Stimulated activated CD8-positive, alpha-beta memory T cell treated with anti-CD3 and anti-CD28 coated beads, Interleukin-7, amount 100 ng/mL, for 48 hours (primary cell): Measurements from ENCODE around the gene SPDYE18.
"Not testable (repeated sequence)": the region's sequence is repeated elsewhere in the genome, so short reads cannot be mapped to it uniquely, and the experiment has no call there.

Source experiments
- DNase-seq, 2 donors: peaks; one replicate each; pipeline ENCODE4 v3.0.0-alpha.2; 2020; ENCODE audit warnings: low read depth in 1 of 2; ENCODE audit errors: extremely low read depth in 1 of 2

The SPDYE18 gene

DNA sequence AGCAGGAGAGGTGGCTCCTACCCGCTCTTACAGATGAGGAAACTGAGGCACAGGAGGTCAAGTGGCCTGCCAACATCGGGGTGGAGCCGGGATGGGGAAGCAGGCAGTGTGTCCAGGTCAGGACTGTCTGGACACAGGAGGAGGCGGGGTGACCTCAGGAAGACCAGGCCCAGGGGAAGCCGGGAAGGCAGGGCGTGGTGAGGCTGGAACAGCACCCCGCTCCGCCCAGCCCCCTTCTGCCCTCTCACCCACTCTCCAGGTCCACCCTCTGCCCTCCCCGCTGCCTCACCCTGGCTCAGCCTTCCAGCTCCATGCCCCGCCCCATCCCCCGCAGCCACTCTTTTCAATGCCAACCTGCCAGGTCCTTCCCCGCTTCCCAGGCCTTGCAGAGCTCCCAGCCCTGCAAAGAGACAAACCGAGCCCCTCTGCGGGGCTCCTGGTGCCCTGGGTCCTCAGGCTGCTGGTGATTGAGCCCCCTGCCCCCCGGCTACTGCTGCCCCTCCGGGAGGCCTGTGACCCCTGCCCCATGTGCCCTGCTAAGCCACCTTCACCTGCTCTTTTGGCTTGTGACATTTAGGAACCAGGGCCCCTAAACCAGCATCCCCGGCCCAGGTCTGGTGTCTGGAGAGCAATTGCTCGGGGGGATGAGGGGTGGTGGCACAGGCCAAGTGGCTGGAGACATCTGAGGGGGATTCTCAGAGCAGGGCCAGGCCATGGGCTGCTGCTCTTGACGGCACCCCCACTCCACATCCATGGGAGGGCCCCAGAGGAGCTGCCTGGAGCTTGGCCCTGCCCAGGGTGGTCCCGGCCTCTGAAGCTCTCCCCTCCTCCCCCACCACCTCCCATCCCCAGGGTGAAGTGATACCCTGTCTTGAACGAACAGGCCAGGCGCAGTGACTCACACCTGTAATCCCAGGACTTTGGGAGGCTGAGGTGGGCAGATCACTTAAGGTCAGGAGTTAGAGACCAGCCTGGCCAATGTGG lies 55.9 kb downstream of the SPDYE18 start:
- DNase-seq = not testable (repeated sequence)

DNA sequence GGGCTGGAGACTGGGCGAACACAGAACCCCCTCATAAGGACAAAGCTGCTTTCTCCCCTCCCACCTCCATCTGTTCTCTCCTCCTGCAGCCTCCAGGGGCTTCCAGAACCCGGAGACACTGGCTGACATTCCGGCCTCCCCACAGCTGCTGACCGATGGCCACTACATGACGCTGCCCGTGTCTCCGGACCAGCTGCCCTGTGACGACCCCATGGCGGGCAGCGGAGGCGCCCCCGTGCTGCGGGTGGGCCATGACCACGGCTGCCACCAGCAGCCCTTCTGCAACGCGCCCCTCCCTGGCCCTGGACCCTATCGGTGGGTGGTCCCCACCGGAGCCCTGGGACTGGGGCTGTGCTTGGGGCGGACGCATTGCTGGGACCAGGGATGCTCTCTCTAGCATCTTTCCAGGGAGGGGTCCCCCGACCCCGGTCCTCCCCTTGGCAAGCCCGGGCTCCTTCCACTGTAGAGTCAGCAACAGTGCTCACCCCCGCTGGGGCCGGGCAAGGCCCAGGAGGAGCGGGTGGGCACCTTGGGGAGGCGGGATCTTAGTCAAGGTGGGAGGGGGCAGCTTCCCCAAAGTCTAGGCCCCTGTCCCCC lies 56.8 kb downstream of the SPDYE18 start:
- DNase-seq = not testable (repeated sequence)

DNA sequence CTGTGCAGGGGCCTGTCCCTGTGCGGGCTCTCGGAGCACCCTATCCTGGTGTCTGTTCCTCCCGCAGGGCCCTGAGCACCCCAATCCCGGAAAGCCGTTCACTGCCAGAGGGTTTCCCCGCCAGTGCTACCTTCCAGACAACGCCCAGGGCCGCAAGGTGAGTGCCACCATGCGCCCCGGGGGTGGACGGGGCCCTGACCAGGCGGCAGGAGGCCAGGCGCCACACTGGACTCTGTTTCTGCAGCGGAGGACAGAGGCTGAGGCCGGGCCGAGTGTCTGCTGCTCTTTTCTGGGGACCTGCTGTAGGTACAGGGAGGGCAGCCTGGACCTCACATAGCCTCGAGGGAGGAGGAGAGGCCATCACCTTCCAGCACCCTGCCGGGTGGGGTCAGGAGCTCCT lies 58.2 kb downstream of the SPDYE18 start:
- not testable (repeated sequence) for DNase-seq

DNA sequence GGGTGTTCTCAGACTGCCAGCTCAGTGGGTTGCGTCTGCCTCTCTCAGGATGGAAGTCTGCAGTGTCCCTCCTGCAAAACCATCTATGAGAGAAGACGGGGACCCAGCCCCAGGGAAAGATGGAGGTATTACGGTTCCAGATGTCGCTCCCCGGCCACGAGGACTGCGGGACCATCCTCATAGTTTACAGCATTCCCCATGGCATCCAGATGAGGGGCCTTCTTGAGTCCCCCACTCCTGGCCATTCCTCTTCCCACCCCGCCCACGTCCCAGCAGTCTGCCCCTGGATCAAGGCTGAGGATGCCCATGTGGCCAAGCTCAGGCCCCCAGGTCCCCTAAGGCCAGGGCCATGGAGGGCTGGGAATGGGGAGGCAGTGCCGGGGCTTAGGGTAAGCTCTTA lies 59.1 kb downstream of the SPDYE18 start:
- DNase-seq = not testable (repeated sequence)

DNA sequence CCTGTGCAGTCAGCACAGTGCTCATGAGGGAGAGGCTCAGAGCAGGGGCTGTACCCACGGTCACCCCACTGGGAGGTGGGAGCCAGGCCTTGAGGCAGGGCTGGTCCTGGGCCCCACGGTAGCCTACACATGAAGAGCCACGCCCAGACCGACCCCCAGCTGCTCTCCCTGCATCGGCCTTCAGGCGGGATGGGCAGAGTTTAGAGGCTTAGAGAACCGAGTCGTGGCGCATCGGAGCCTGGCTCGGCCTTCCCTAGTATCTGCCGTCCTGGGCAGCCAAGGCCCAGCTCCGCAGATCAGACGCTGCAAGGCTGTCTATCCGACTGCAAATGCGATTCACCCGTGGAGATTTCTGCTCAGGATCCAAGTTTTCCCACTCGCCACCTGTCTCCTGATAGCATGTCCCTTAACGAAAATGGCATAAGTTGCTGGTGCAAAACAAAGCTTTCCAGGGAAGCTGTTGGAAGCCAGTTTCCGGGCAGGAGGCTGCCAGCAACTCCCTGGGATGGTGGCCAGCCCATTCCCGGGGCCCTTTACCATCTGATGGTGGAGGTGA lies 59.6 kb downstream of the SPDYE18 start:
- DNase-seq = not testable (repeated sequence)

GRCh38 chr7:77002104-77002503 lies 60.3 kb downstream of the SPDYE18 start:
- not testable (repeated sequence) for DNase-seq
